DMS153 treated with DMSO at 0.1 percent for 48 hours (cell line): ENCODE measurements around the gene KLHL9.
"Not testable (repeated sequence)": the region's sequence is repeated elsewhere in the genome, so short reads cannot be mapped to it uniquely, and the experiment has no call there.

Experiments used
- DNase-seq: peaks from one replicate; lab custom pipeline; 2025; ENCODE audit not compliant: unreplicated experiment; lab: John Stamatoyannopoulos, UW

KLHL9 gene, protein sequence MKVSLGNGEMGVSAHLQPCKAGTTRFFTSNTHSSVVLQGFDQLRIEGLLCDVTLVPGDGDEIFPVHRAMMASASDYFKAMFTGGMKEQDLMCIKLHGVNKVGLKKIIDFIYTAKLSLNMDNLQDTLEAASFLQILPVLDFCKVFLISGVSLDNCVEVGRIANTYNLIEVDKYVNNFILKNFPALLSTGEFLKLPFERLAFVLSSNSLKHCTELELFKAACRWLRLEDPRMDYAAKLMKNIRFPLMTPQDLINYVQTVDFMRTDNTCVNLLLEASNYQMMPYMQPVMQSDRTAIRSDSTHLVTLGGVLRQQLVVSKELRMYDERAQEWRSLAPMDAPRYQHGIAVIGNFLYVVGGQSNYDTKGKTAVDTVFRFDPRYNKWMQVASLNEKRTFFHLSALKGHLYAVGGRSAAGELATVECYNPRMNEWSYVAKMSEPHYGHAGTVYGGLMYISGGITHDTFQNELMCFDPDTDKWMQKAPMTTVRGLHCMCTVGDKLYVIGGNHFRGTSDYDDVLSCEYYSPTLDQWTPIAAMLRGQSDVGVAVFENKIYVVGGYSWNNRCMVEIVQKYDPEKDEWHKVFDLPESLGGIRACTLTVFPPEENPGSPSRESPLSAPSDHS

GRCh38 chr9:21334701-21335632, at the start of gene KLHL9:
KLHL9 (minus strand) TSS chr9:21335404; CDS start chr9:21334859, 545 bp downstream.
- peak; percentile 85 for DNase-seq

- no peak for DNase-seq
These were observed 48.4 kb upstream of the KLHL9 start for GRCh38 chr9:21383627-21384026.

DNA sequence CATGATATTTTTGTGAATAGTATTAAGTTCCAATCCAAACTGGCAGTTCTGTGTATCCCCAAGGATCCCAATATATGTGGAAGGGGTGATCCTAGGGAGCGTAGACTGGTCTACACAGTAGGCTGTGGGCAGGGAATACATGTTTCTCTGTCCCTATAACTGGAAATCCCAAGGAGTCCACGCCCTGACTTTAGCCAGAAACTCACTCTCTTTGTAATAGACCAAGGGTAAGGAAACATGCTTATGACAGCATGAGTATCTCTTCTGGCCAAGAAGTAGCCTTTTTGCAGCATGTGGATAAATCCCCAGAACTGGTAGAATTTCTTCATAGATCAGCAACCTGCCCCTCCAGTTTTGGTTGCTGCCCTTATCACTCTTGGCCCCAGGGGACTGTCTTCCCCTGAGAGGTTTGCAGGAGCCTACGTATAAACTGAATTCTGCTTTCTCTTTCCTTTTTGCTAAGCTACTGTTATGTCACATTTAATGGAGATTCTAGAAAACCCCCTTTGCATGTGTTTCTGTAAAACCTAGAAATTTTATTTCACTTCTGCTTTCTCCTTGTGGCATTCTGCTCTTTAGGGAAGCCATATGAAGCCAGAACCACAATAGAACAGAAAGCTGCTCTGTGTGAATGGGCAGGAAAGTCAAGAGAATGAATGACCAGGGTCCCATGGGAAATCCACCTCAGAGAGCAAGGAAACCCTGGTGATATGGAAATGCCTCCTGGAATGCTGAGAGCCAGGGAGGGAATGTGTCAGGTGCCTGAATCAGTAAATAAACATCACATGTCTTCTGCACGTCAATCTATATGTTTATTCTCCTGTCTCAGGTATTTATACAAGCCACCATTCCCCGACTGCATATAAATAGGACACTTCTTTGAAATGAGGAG, 46.5 kb upstream of the KLHL9 start:
- peak; percentile 29 for DNase-seq

GRCh38 chr9:21371467-21371866, 36.3 kb upstream of the KLHL9 start:
- DNase-seq: not testable (repeated sequence)

GRCh38 chr9:21367957-21368356, 32.8 kb upstream of the KLHL9 start, which contains the start of gene IFNA13:
IFNA13 (minus strand) TSS chr9:21368057; CDS start chr9:21368010, 47 bp downstream.
- DNase-seq: no peak

DNA sequence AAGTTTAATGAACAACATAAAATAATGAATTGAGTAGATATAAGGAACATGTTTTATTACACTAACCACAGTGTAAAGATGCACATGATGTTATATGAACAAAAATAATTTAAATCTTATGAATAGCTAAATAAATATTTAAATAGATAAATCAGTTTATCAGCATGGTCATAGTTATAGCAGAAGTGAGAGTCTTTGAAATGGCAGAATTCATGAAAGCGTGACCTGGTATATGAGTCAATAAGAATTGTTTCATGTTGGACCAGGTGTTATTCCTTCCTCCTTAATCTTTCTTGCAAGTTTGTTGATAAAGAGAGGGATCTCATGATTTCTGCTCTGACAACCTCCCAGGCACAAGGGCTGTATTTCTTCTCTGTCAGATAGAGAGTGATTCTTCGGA, 32.0 kb upstream of the KLHL9 start:
- not testable (repeated sequence) for DNase-seq

DNA sequence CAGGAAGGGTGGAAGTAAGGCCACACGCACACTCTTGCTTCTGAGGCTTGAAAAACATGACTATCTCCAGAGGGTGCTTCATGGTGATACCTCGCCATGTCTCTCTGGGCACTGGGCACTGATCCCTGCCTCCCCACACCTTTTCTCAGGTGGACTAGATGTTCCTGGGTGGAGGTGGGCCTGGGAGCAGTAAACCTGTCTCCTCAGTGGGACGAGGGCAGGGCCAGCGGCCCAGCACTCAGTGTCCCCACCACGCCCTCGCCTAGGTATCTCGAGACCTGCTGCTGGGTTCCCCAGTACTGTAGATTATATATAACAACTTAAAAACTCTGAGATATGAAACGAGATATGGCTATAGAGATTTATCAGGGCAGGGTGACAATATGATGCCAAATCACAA, 27.1 kb upstream of the KLHL9 start:
- DNase-seq: no peak

DNA sequence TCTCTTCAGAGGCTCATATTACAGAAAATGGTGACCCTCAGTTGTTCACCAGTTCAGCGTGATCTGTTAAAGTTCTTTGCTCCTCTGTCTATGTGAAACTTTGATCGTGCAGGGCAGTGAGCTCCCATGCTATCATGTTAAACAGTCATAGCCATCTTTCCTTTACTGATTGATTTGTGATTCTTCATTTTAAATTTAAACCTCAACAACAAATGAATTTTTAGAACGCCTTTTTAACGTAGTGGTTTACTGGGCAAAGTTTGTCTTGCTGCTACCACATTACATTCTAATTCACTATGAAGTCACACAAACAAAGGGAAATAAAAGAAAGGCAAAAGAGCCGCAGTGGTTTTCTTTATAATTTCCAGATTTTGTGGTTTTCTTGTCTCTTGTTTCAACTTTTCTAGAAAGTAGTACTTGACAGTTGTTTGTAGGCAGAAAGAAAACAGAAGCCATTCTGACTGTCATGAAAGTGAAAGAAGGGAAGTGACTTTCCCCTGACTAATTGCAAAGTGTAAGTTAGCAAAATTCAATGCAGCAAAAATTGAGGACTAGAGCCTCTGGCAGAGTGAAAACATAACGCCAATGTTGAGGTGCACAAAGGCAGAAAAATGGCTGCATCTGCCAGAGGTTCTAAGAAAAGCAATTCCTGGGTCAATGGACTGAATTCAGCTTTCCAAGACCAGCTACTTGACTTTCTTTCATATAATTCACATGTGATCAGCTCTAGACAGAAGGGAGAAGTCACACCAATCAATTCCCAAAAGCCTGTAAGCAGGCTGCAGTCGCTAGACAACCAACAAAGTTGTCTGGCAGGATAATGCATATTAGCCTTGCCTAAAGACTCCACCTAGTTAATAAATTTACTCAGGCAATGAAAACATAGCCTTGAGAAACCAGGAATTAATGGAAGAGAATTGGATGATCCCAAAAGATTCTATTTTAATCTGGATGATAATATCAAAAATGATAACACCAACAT, 22.6 kb upstream of the KLHL9 start:
- no peak for DNase-seq

GRCh38 chr9:21350787-21351186, 15.6 kb upstream of the KLHL9 start, which contains the start of gene IFNA6:
IFNA6 (minus strand) TSS chr9:21350887; CDS start chr9:21350887, 0 bp downstream.
- no peak for DNase-seq

GRCh38 chr9:21348430-21348970, 13.3 kb upstream of the KLHL9 start:
- no peak for DNase-seq

GRCh38 chr9:21340735-21341134, 5.5 kb upstream of the KLHL9 start:
- DNase-seq: no peak

DNA sequence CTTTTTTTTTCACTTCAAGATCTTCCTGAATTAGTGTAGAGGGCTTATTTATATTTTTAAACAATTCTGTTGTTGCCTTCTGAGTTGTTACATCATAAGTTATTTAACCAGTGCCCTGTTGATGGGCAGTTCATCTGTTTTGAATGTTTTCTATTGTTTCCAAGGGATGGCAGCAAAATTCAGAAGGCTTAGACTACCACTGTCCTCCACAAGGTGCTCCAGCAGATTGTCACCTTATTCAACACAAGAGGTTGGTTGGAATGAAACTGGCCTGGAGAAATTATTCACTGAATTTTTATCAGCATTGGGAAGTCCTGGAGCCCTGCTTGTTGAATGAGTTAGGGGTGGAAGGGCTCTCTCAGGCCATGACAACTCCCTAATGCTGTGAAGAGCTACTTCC, 1.3 kb upstream of the KLHL9 start:
- no peak for DNase-seq

DNA sequence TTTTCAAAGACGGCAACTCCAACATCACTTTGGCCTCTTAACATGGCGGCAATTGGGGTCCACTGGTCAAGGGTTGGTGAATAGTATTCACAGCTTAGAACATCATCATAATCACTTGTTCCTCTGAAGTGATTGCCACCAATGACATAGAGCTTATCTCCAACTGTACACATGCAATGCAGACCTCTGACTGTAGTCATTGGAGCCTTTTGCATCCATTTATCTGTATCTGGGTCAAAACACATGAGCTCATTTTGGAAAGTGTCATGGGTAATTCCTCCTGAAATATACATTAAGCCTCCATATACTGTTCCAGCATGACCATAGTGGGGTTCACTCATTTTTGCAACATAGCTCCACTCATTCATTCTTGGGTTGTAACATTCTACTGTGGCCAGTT, 2.0 kb downstream of the KLHL9 start:
- DNase-seq: no peak

DNA sequence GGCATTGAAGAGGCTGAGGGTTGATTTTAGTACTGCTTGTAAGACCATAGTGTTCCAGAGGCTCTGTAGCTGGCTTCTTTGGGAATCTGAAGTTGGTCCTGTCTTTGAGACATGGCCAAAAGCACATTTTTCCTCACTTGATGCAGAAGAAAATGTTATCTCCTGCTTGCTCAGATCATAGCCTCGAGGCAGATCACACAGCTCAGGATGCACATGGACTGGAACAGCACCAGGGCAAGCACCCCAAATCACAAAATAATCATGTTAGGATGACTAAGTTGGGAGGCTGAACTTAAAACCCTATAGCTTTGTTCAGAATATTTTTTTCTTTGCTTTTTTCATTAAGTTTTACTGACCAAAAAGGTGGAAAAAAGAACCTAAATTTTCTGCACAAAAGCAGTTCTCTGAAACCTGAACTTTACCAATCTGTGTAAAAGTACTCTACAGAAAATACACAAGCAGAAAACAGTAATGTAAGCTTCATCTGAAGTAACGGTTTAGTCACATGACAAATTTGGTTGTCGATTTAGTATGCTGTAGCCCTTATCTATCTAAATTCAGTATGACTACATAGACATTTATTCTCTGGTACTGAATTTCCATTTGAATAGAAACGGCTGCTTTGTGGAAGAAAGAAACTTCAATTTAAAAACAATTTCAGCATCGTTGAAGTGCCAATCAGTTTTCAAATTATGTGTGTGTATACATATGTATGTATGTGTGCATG, 3.4 kb downstream of the KLHL9 start:
- DNase-seq: no peak

DNA sequence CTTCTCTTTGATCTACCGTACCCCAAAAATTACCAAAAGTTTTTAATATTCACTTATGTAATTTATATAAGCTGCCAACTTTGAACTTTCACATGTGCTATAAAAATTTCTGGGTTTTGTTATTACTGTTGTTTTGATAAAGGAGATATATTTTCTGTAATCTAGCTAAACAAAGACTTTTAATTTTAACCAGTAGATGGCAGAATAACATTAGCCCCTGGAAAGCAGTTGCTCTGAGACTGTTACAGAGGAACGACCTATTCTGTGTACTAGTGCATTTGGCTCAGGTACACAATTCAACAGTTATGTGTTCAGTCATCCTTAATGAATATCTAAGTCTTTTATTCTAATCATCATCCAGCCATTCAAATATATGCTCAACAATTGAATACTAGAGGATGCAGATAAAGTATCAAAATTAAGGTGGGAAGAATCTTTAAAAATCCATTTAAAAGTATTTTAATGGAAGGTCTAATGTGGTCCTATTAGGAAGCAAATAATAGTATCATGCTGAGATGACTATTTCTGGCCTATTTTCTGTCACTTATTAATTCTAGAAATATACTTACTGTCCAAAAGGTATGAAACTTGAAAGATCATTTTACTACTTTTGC, 8.6 kb downstream of the KLHL9 start:
- peak; percentile 69 for DNase-seq

GRCh38 chr9:21324047-21324446, 11.2 kb downstream of the KLHL9 start:
- no peak for DNase-seq

- no peak for DNase-seq
These were observed 12.2 kb downstream of the KLHL9 start for GRCh38 chr9:21322911-21323461.
